Gastrocnemius medialis (tissue), 4 donors: ENCODE measurements around the gene RUFY1. TPM values are rescaled to one million over a fixed set of nuclear protein-coding genes. Genes with fewer than 3 reads are reported as not detected.

Experiments
- ATAC-seq, 2 donors: fragments of 150-250 bp; one replicate each; pipeline ENCODE4 v1.9.1; 2016
- DNase-seq, 2 donors: peaks; one replicate each; pipeline ENCODE4 v3.0.0-alpha.2; 2019
- H3K27ac ChIP-seq, 4 donors: fragments of 200-600 bp; sonication (generic); 1 replicate in 1 of 4; 2 replicates in 3 of 4; pipeline ENCODE4 v1.5.1; 2016 to 2018; ENCODE audit warnings: mild to moderate bottlenecking in 2 of 4, moderate library complexity in 1 of 4
- H3K27me3 ChIP-seq, 3 donors: fragments of 200-600 bp; sonication (generic) in 2 of 3; 1 replicate in 1 of 3; 2 replicates in 2 of 3; pipeline versions ENCODE4 v1.5.1 to v1.6.0; 2016 to 2019; ENCODE audit warnings: mild to moderate bottlenecking in 1 of 3, moderate library complexity in 1 of 3
- H3K36me3 ChIP-seq, 2 donors: fragments of 200-600 bp; sonication (generic) in 1 of 2; one replicate each; pipeline ENCODE4 v1.5.1; 2017 to 2018
- H3K4me1 ChIP-seq, 2 donors: fragments of 200-600 bp; sonication (generic) in 1 of 2; one replicate each; pipeline ENCODE4 v1.5.1; 2016 to 2017; ENCODE audit warnings: mild to moderate bottlenecking in 2 of 2
- H3K4me3 ChIP-seq, 4 donors: fragments of 200-600 bp; sonication (generic) in 3 of 4; 1 replicate in 1 of 4; 2 replicates in 3 of 4; pipeline ENCODE4 v1.5.1; 2016 to 2019; ENCODE audit warnings: mild to moderate bottlenecking in 2 of 4
- H3K9me3 ChIP-seq, 3 donors: fragments of 200-600 bp; sonication (generic) in 2 of 3; 1 replicate in 1 of 3; 2 replicates in 2 of 3; pipeline ENCODE4 v1.5.1; 2016 to 2019
- CTCF ChIP-seq, 5 experiments: fragments of 450-650 bp in 3 of 5; fragments of 200-600 bp in 2 of 5; sonication (generic) in 2 of 5; IDR thresholded peaks in 4 of 5; conservative IDR thresholded peaks in 1 of 5; 1 replicate in 4 of 5; 2 replicates in 1 of 5; pipeline ENCODE4 v1.5.1; 2016 to 2019; ENCODE audit warnings: antibody characterized with exemption in 5 of 5, mild to moderate bottlenecking in 3 of 5, moderate library complexity in 3 of 5
- POLR2A ChIP-seq, 2 donors: fragments of 450-650 bp; IDR thresholded peaks; one replicate each; pipeline ENCODE4 v1.6.1; 2017; ENCODE audit warnings: antibody characterized with exemption in 2 of 2, mild to moderate bottlenecking in 2 of 2, moderate library complexity in 2 of 2
- in situ Hi-C, 4 donors: fragments of 200-750 bp; cut with MboI; loops; one replicate each; pipeline versions ENCODE4 v1.15.0 to v1.8.0; 2017; ENCODE audit warnings: low sequenced_read_pairs in 4 of 4
- intact Hi-C: fragments of 100-400 bp; cut with DNase I; formaldehyde crosslinking; loops from one replicate; pipeline ENCODE4 v1.15.1; 2023; ENCODE audit warnings: low total_unique reads
- total RNA-seq, 4 donors: library from RNA; depleted of rRNA; stranded (reverse); fragments of >200 nt; gene quantifications; one replicate each; pipeline versions ENCODE4 v1.1.0 to v1.2.3, GENCODE V29; 2016

Gene RUFY1
- total RNA-seq, 4 donors from 2014 or later: 19.6 to 36.3 (median 26.0) TPM

GRCh38 chr5:179585941-179586401 lies 35.6 kb downstream of the RUFY1 start:
- ATAC-seq (no peak), DNase-seq (no peak)
- no peaks in the 10 kb centered on the region for H3K9me3 ChIP-seq
- no peaks in the 10 kb centered on the region for H3K27me3 ChIP-seq
- peaks cover 2 to 78% of the 10 kb centered on the region in 2 donors for H3K36me3 ChIP-seq
- intact Hi-C loops (no loop called here), in situ Hi-C loops (no loop called here)
- no peaks in the 10 kb centered on the region for H3K4me1 ChIP-seq
- no peak overlapping the region for H3K27ac ChIP-seq
- no peak overlapping the region for H3K4me3 ChIP-seq
- no peak for TF ChIP-seq POLR2A (IDR thresholded peaks at IDR 0.05)
- no peak for TF ChIP-seq CTCF (IDR thresholded peaks at IDR 0.05 in 4 of 5, conservative IDR thresholded peaks at IDR 0.05 in 1 of 5)

- no peak overlapping the region for H3K4me3 ChIP-seq
- intact Hi-C loops: no loop called here
- no peaks in the 10 kb centered on the region for H3K9me3 ChIP-seq
- DNase-seq: no peak
- TF ChIP-seq POLR2A (IDR thresholded peaks at IDR 0.05) (no peak), CTCF (IDR thresholded peaks at IDR 0.05 in 4 of 5, conservative IDR thresholded peaks at IDR 0.05 in 1 of 5) (no peak)
- no peaks in the 10 kb centered on the region for H3K27me3 ChIP-seq
- ATAC-seq: no peak
- in situ Hi-C loops: no loop called here
- peaks cover 0 to 82% of the 10 kb centered on the region in 2 donors for H3K36me3 ChIP-seq
- no peak overlapping the region for H3K27ac ChIP-seq
- H3K4me1 ChIP-seq: no peaks in the 10 kb centered on the region
These were observed 37.8 kb downstream of the RUFY1 start for GRCh38 chr5:179588166-179588565.

- in situ Hi-C loops: no loop called here
- no peaks in the 10 kb centered on the region for H3K9me3 ChIP-seq
- H3K27me3 ChIP-seq: no peaks in the 10 kb centered on the region
- H3K4me3 ChIP-seq: no peak overlapping the region
- peaks cover 2 to 90% of the 10 kb centered on the region in 2 donors for H3K36me3 ChIP-seq
- TF ChIP-seq CTCF (IDR thresholded peaks at IDR 0.05 in 4 of 5, conservative IDR thresholded peaks at IDR 0.05 in 1 of 5): no peak
- H3K27ac ChIP-seq: no peak overlapping the region
- H3K4me1 ChIP-seq: no peaks in the 10 kb centered on the region
- ATAC-seq (no peak), DNase-seq (no peak)
- intact Hi-C loops: no loop called here
These were observed 45.6 kb downstream of the RUFY1 start for GRCh38 chr5:179595916-179596315.

GRCh38 chr5:179596421-179596820 lies 46.1 kb downstream of the RUFY1 start:
- in situ Hi-C loops: no loop called here
- DNase-seq (no peak), ATAC-seq (peak in 1 of 2 donors; percentile 24)
- Histone ChIP-seq H3K4me3 (no peak overlapping the region), H3K9me3 (no peaks in the 10 kb centered on the region), H3K4me1 (no peaks in the 10 kb centered on the region), H3K27me3 (no peaks in the 10 kb centered on the region), H3K36me3 (peaks cover 2 to 94% of the 10 kb centered on the region in 2 donors), H3K27ac (no peak overlapping the region)
- intact Hi-C loops: no loop called here
- TF ChIP-seq POLR2A (IDR thresholded peaks at IDR 0.05) (no peak), CTCF (IDR thresholded peaks at IDR 0.05 in 4 of 5, conservative IDR thresholded peaks at IDR 0.05 in 1 of 5) (no peak)

- no peak overlapping the region for H3K4me3 ChIP-seq
- H3K4me1 ChIP-seq: no peaks in the 10 kb centered on the region
- TF ChIP-seq CTCF (IDR thresholded peaks at IDR 0.05 in 4 of 5, conservative IDR thresholded peaks at IDR 0.05 in 1 of 5): no peak
- TF ChIP-seq POLR2A (IDR thresholded peaks at IDR 0.05): no peak
- no peaks in the 10 kb centered on the region for H3K27me3 ChIP-seq
- no peak overlapping the region for H3K27ac ChIP-seq
- H3K9me3 ChIP-seq: no peaks in the 10 kb centered on the region
- intact Hi-C loops: no loop called here
- H3K36me3 ChIP-seq: peaks cover 0 to 93% of the 10 kb centered on the region in 2 donors
- DNase-seq (no peak), ATAC-seq (no peak)
- in situ Hi-C loops: no loop called here
These were observed 48.7 kb downstream of the RUFY1 start for GRCh38 chr5:179599100-179599499.
